ENCODE data around the gene DPYSL3.

GRCh38 chr5:147391781-147392180 is 118.1 kb downstream of the DPYSL3 start:
- TF ChIP-seq CTCF (IDR thresholded peaks at IDR 0.05) (peak in 6 of 7 experiments; percentile 14 to 57 (median 53)), POLR2A (IDR thresholded peaks at IDR 0.05) (no peak)

Measured in body of pancreas (tissue), 4 donors.